Lung (tissue), 12 donors: ENCODE results near the gene KRTAP5-2. TPM values are rescaled to one million over a fixed set of nuclear protein-coding genes. Genes with fewer than 3 reads are reported as not detected.
A peak's percentile ranks its signal among the peaks of the same experiment; 100 is the strongest.

Source experiments
- ATAC-seq: fragments of 200-7000 bp; cut with Tn5 transposase; one replicate; pipeline ENCODE4 v1.9.1; 2020; ENCODE audit warnings: moderate number of reproducible peaks; ENCODE audit not compliant: insufficient read depth, low FRiP score
- DNase-seq, 3 donors: peaks; one replicate each; pipeline ENCODE4 v3.0.0-alpha.2; 2013 to 2017
- H3K27ac ChIP-seq, 2 donors: one replicate each; pipeline ENCODE4 v1.5.1; 2013; ENCODE audit warnings: mild to moderate bottlenecking in 2 of 2, moderate library complexity in 2 of 2, control low read depth in 1 of 2, inconsistent platforms in 1 of 2, low read depth in 1 of 2, low read length in 1 of 2
- H3K27me3 ChIP-seq, 3 donors: one replicate each; pipeline ENCODE4 v1.5.1; 2013; ENCODE audit warnings: low read length in 2 of 3; ENCODE audit not compliant: control insufficient read depth in 3 of 3, insufficient read depth in 3 of 3
- H3K36me3 ChIP-seq, 4 donors: one replicate each; pipeline ENCODE4 v1.5.1; 2013; ENCODE audit warnings: low read length in 4 of 4, mild to moderate bottlenecking in 1 of 4, moderate library complexity in 1 of 4; ENCODE audit not compliant: control insufficient read depth in 4 of 4, insufficient read depth in 4 of 4
- H3K4me1 ChIP-seq, 5 donors: one replicate each; pipeline ENCODE4 v1.5.1; 2013; ENCODE audit warnings: low read length in 5 of 5, mild to moderate bottlenecking in 2 of 5, moderate library complexity in 1 of 5; ENCODE audit not compliant: control insufficient read depth in 5 of 5, insufficient read depth in 5 of 5
- H3K4me3 ChIP-seq: one replicate; pipeline ENCODE4 v1.5.1; 2013; ENCODE audit warnings: mild to moderate bottlenecking, control low read depth, moderate library complexity
- H3K9ac ChIP-seq, 2 donors: one replicate each; pipeline ENCODE4 v1.5.1; 2013; ENCODE audit warnings: low read length in 2 of 2, control low read depth in 1 of 2; ENCODE audit not compliant: insufficient read depth in 1 of 2
- H3K9me3 ChIP-seq, 4 donors: one replicate each; pipeline ENCODE4 v1.5.1; 2013; ENCODE audit warnings: low read length in 3 of 4, mild to moderate bottlenecking in 1 of 4, moderate library complexity in 1 of 4; ENCODE audit not compliant: control insufficient read depth in 4 of 4, insufficient read depth in 3 of 4
- CTCF ChIP-seq: IDR thresholded peaks from 2 replicates; pipeline ENCODE4 v1.5.1; 2012; ENCODE audit warnings: mild to moderate bottlenecking; ENCODE audit errors: control extremely low read depth, extremely low read depth
- WGBS, 2 donors: extraction: QIAGEN DNeasy Blood & Tissue Kit; methylation state at CpG; one replicate each; pipeline ENCODE4 v1.1.7; 2013; 5-methylcytosine and 5-hydroxymethylcytosine counted together
- polyA plus RNA-seq, 2 donors: library from polyadenylated mRNA; stranded (reverse); fragments of 200-250 nt; gene quantifications; one replicate each; pipeline ENCODE4 v1.2.1, GENCODE V29; 2013
- total RNA-seq, 2 donors: library from RNA; depleted of rRNA in 1 of 2; stranded (reverse); fragments of >200 nt in 1 of 2; gene quantifications; one replicate each; pipeline ENCODE4 v1.2.1, GENCODE V29; 2014 to 2021
- donor health status: control.
- donor health status: control.
- donor health status: Bipolar disorder and iron deficiency.
- donor health status: healthy.
- donor health status: DM: yes; HTN: yes; CAD: no.

KRTAP5-2 gene
- total and polyA plus RNA-seq, 4 donors: 0.12 TPM; not detected in 3

- Histone ChIP-seq H3K27ac (no peak overlapping the region), H3K36me3 (peaks cover 0 to 38% (median 2%) of the 10 kb centered on the region in 4 donors), H3K4me3 (no peak overlapping the region), H3K9me3 (no peaks in the 10 kb centered on the region), H3K27me3 (peaks cover 0 to 3% (median under 1%) of the 10 kb centered on the region in 3 donors), H3K9ac (no peak overlapping the region), H3K4me1 (peaks cover 0 to 23% (median 16%) of the 10 kb centered on the region in 5 donors)
- TF ChIP-seq CTCF: no peak
- ATAC-seq (no peak), DNase-seq (peak in 1 of 3 donors; percentile 6)
- 90 to 91% methylated on average over 8 of the region's 8 CpGs for WGBS, 2 donors
Observed at GRCh38 chr11:1560649-1561251, 37.3 kb downstream of the KRTAP5-2 start.

GRCh38 chr11:1560002-1560648, 38.0 kb downstream of the KRTAP5-2 start:
- H3K4me1 ChIP-seq: peaks cover 0 to 28% (median 16%) of the 10 kb centered on the region in 5 donors
- no peak for TF ChIP-seq CTCF
- H3K36me3 ChIP-seq: peaks cover 0 to 36% (median 2%) of the 10 kb centered on the region in 4 donors
- DNase-seq: no peak
- H3K9me3 ChIP-seq: no peaks in the 10 kb centered on the region
- peak overlapping the region; percentile 54 to 72 for H3K27ac ChIP-seq
- 89 to 90% methylated on average over 15 of the region's 15 CpGs for WGBS, 2 donors
- no peak overlapping the region for H3K4me3 ChIP-seq
- no peak overlapping the region for H3K9ac ChIP-seq
- H3K27me3 ChIP-seq: peaks cover 0 to 6% (median 4%) of the 10 kb centered on the region in 3 donors
- no peak for ATAC-seq

- Histone ChIP-seq H3K4me1 (peaks cover 0 to 24% (median 16%) of the 10 kb centered on the region in 5 donors), H3K27ac (peak overlapping the region; percentile 72 to 79), H3K36me3 (peaks cover 0 to 33% (median 2%) of the 10 kb centered on the region in 4 donors), H3K9me3 (no peaks in the 10 kb centered on the region), H3K27me3 (peaks cover 0 to 6% (median 4%) of the 10 kb centered on the region in 3 donors), H3K4me3 (no peak overlapping the region), H3K9ac (no peak overlapping the region)
- ATAC-seq (peak; percentile 81), DNase-seq (peak; percentile 43 to 68 (median 58))
- TF ChIP-seq CTCF: no peak
- WGBS, 2 donors: 37 to 53% methylated on average over 28 to 29 of the region's 29 CpGs
Observed at GRCh38 chr11:1559111-1559951, 38.8 kb downstream of the KRTAP5-2 start.
